ENCODE measurements around the gene CCDC171. TPM values are rescaled to one million over a fixed set of nuclear protein-coding genes. Genes with fewer than 3 reads are reported as not detected.

The CCDC171 gene
- total and polyA plus RNA-seq, 10 of the 15 experiments (the other 5 are each of a cell fraction or from before 2014, with no cell fraction given) = 1.00 to 7.2 (median 2.8) TPM

DNA sequence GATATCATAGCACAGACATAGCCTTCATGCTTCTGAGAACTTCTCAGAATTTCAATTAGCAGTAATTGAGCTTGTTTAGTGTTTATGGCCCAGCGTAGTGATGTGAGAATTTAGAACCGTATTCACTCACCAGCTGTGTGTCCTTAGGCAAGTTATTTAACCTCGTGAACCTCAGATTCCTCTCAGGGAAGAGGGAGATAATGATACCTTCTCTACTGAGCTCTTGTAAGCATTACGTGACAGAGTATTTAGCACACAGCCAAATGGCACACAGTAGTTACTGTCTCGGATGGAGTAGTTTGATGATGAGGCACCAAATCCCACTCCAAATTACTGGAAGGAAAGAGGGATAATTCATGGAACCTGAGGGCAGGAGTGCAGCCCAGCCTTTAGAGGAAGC, 429.3 kb downstream of the CCDC171 start (continued):
- no peak for TF ChIP-seq RB1 (IDR thresholded peaks at IDR 0.05; ENCODE audit: borderline replicate concordance)

DNA sequence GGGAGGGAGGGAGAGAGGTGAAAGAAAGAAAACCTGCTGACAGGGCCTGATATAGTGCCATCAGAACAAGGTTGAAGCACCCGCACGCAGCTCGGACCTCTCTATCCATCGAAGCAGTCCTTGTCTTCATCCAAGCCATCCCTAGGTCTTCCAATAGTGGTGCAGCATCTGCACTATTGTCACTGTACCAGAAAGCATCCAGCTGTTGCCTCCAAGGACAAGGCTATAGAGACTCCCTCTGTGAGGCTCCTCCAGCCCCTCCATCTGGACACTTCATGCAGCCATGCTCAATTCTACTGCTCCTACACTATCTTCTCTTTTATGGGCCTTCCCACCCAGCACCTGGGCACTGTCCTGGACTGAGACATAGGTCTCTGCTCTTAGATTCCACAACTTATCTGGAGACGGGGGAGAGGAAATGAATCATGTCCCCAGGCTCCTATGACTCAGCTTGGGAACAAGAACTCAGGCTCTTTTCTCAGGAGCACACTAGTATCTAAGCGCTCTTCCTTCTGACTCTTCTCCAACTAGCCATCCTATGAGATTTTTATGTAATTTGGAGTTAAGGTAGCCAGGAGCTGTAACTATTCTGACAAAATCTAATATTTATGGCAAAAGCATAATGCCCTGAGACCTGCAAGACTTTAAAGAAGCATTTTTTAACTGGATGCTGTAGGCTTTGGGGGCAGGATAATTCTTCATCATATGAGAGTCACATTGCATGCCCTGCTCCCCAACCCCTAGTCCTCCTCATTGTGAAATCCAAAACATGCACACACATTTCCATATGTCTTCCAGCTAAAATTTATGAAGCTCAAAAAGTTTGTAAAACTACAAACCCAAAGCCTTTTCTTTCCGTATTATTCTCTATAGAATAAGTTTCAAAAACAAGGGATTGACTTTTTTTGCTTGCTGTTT, 446.8 kb downstream of the CCDC171 start:
- Histone ChIP-seq H3K27me3 (replicated peaks in 1 of 2; ENCODE audit: control insufficient read depth in 2 of 2, insufficient read depth in 2 of 2, low read length in 1 of 2) (no peaks in the 10 kb centered on the region), H3K27ac (ENCODE audit: control insufficient read depth, insufficient read depth) (no peak overlapping the region), H3K4me3 (no peak overlapping the region), H3K79me2 (ENCODE audit: control insufficient read depth, insufficient read depth, low read length) (no peaks in the 10 kb centered on the region), H3K36me3 (ENCODE audit: control insufficient read depth in 2 of 2, insufficient read depth in 2 of 2, low read length in 1 of 2) (no peaks in the 10 kb centered on the region), H3K4me1 (ENCODE audit: control insufficient read depth, insufficient read depth, low read length) (no peaks in the 10 kb centered on the region), H3K9me3 (replicated peaks; ENCODE audit: control insufficient read depth, insufficient read depth, low read length) (no peaks in the 10 kb centered on the region), H2AFZ (ENCODE audit: control insufficient read depth, low read depth, low read length) (no peak overlapping the region), H3K9ac (ENCODE audit: control insufficient read depth, insufficient read depth, low read length) (no peak overlapping the region), H4K20me1 (ENCODE audit: control insufficient read depth, insufficient read depth) (no peaks in the 10 kb centered on the region), H3K4me2 (ENCODE audit: control insufficient read depth, insufficient read depth) (no peak overlapping the region)
- 44% methylated on average over 7 of the region's 7 CpGs for WGBS (ENCODE audit: insufficient coverage, insufficient replicate concordance, low lambda C conversion rate, missing lambda C conversion rate)
- in situ Hi-C loops (cut with MboI) = no loop called here
- POLR2A ChIA-PET = no interaction called here
- FAIRE-seq = no peak
- SMC1A ChIA-PET (ENCODE audit: uncharacterized antibody, unreplicated experiment) = no interaction called here
- intact Hi-C loops (cut with micrococcal nuclease; ENCODE audit: unreplicated experiment) = no loop called here
- RAD21 ChIA-PET (ENCODE audit: unreplicated experiment) = no interaction called here
- ATAC-seq = no peak
- no peak for DNase-seq (ENCODE audit: low read depth, low spot score)
- no peak for TF ChIP-seq PML (IDR thresholded peaks at IDR 0.05; ENCODE audit: low read length)
- no peak for TF ChIP-seq SUZ12 (IDR thresholded peaks at IDR 0.05; ENCODE audit: unreplicated experiment)
- TF ChIP-seq NFYB (IDR thresholded peaks at IDR 0.05; ENCODE audit: insufficient read depth, low read depth, low read length) = no peak
- TF ChIP-seq, protein P1, sequence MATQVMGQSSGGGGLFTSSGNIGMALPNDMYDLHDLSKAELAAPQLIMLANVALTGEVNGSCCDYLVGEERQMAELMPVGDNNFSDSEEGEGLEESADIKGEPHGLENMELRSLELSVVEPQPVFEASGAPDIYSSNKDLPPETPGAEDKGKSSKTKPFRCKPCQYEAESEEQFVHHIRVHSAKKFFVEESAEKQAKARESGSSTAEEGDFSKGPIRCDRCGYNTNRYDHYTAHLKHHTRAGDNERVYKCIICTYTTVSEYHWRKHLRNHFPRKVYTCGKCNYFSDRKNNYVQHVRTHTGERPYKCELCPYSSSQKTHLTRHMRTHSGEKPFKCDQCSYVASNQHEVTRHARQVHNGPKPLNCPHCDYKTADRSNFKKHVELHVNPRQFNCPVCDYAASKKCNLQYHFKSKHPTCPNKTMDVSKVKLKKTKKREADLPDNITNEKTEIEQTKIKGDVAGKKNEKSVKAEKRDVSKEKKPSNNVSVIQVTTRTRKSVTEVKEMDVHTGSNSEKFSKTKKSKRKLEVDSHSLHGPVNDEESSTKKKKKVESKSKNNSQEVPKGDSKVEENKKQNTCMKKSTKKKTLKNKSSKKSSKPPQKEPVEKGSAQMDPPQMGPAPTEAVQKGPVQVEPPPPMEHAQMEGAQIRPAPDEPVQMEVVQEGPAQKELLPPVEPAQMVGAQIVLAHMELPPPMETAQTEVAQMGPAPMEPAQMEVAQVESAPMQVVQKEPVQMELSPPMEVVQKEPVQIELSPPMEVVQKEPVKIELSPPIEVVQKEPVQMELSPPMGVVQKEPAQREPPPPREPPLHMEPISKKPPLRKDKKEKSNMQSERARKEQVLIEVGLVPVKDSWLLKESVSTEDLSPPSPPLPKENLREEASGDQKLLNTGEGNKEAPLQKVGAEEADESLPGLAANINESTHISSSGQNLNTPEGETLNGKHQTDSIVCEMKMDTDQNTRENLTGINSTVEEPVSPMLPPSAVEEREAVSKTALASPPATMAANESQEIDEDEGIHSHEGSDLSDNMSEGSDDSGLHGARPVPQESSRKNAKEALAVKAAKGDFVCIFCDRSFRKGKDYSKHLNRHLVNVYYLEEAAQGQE (IDR thresholded peaks at IDR 0.05; ENCODE audit: low read depth, low read length) = no peak
- TF ChIP-seq, protein P2, sequence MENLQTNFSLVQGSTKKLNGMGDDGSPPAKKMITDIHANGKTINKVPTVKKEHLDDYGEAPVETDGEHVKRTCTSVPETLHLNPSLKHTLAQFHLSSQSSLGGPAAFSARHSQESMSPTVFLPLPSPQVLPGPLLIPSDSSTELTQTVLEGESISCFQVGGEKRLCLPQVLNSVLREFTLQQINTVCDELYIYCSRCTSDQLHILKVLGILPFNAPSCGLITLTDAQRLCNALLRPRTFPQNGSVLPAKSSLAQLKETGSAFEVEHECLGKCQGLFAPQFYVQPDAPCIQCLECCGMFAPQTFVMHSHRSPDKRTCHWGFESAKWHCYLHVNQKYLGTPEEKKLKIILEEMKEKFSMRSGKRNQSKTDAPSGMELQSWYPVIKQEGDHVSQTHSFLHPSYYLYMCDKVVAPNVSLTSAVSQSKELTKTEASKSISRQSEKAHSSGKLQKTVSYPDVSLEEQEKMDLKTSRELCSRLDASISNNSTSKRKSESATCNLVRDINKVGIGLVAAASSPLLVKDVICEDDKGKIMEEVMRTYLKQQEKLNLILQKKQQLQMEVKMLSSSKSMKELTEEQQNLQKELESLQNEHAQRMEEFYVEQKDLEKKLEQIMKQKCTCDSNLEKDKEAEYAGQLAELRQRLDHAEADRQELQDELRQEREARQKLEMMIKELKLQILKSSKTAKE (IDR thresholded peaks at IDR 0.05; ENCODE audit: low read depth, poor library complexity, severe bottlenecking) = no peak
- TF ChIP-seq, protein P3, sequence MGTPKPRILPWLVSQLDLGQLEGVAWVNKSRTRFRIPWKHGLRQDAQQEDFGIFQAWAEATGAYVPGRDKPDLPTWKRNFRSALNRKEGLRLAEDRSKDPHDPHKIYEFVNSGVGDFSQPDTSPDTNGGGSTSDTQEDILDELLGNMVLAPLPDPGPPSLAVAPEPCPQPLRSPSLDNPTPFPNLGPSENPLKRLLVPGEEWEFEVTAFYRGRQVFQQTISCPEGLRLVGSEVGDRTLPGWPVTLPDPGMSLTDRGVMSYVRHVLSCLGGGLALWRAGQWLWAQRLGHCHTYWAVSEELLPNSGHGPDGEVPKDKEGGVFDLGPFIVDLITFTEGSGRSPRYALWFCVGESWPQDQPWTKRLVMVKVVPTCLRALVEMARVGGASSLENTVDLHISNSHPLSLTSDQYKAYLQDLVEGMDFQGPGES (IDR thresholded peaks at IDR 0.05) = no peak
- no peak for TF ChIP-seq RUNX3 (IDR thresholded peaks at IDR 0.05; ENCODE audit: low read length)
- TF ChIP-seq MXI1 (IDR thresholded peaks at IDR 0.05; ENCODE audit: low read depth, low read length) = no peak
- no peak for TF ChIP-seq SMAD1 (IDR thresholded peaks at IDR 0.05; ENCODE audit: low read depth, partially characterized antibody)
- no TSS peak for BruUV-seq (replicated peaks)
- CTCF ChIA-PET = no interaction called here

Data from GM12878 (cell line).